ENCODE measurements around the gene ZNF473. TPM values are rescaled to one million over a fixed set of nuclear protein-coding genes. Genes with fewer than 3 reads are reported as not detected.
A peak's percentile ranks its signal among the peaks of the same experiment; 100 is the strongest.
"Not testable (repeated sequence)": the region's sequence is repeated elsewhere in the genome, so short reads cannot be mapped to it uniquely, and the experiment has no call there.

The ZNF473 gene
- total RNA-seq, 1 donor from 2014 or later: 3.6 TPM

DNA sequence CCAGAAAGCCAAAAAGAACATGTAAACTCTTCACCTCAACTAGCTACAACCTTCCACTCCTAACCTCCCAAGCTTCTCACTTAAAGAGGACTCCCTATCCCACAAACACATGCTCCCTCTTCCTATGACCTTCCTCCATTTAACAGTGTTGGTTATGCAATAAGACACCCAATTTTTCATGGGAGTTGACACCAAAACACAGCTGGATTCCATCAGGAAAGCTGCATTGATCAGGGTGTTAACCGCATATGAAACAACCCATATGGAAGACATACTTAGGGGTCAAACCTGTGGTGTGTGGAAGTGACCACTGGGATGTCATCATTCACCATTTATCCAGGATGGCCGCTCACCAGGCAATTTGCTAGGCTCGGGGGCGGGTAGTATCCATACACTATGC is 21.9 kb downstream of the ZNF473 start:
- no peak for DNase-seq (ENCODE audit: low read depth in 2 of 2)

DNA sequence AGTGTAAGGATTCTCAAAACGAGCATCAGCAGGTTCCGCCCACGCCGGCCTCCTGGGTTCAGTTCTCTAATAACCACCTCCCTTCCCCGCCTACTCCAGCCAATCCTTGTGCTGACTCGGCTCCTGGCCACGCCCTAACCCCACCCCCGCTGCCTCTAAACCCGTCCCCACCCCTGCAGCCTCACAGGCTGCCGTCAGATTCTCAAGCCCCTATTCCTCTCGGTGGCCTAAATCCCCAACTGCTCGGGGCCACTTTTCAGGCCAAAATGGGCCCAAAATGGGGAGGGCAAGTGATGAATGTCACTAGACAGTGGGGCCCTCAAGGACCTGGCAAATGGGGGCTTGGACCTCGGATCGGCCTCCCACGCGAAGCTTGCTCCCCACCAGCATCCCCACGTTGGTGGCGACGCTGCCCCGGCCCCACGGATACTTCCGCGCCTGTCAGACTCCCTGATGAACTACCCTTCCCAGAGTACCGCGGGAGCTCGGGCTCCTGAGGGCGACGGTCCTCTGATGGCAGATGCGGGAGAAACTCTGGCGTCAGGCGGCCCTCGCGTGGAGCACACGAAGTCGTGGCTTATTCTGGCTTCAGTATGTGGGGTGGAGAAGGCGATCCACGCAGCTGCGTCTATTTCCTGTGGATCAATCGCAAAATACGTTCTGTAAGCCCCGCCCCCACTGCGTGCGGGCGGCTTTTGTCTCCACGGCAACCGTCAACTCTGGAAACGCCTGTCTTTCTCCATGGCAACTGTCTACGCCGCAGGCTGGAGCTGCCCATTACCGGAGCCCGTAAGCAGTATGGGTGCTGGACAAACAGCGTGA is 24.8 kb downstream of the ZNF473 start:
- DNase-seq (ENCODE audit: low read depth in 2 of 2): peak; percentile 43 to 67

- DNase-seq (ENCODE audit: low read depth in 2 of 2): not testable (repeated sequence)
Measured at GRCh38 chr19:50051228-50051895, 25.6 kb downstream of the ZNF473 start.

- DNase-seq (ENCODE audit: low read depth in 2 of 2): no peak
Measured at GRCh38 chr19:50051964-50052363, 26.2 kb downstream of the ZNF473 start.

- DNase-seq (ENCODE audit: low read depth in 2 of 2): no peak
Measured at GRCh38 chr19:50053119-50053518, 27.3 kb downstream of the ZNF473 start.

DNA sequence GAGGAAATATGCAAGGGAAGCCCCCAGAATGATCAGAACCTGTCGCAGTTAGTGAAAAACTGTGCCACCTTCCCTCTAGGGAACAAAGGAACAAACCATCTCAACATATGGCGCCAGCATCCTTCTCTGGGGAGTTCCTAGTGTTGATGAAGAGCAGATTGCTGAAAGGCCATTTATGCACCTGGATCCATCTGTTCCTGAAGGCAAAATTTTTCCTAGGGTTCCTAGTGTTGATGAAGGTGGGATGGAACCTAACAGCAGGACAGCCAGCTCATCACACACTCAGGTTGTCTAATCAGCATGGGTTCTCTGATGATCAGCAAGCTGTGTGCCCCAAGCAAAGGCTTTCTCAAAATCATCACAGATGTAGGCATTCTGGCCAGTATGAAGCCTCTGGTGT is 32.6 kb downstream of the ZNF473 start:
- no peak for DNase-seq (ENCODE audit: low read depth in 2 of 2)

DNA sequence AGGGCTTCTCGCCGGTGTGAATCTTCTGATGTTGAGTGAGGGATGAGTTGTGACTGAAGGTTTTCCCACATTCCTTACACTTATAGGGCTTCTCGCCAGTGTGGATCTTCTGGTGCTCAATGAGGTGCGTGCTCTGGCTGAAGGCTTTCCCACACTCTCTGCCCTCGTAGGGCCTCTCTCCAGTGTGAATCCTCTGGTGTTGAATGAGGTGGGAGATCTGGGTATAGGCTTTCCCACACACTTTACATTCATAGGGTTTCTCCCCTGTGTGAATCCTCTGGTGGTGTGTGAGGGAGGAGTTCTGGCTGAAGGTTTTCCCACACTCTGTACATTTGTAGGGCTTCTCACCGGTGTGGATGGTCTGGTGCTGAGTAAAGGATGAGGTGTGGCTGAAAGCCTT is 33.2 kb downstream of the ZNF473 start:
- no peak for DNase-seq (ENCODE audit: low read depth in 2 of 2)

- no peak for DNase-seq (ENCODE audit: low read depth in 2 of 2)
Measured at GRCh38 chr19:50060107-50060506, 34.3 kb downstream of the ZNF473 start.

DNA sequence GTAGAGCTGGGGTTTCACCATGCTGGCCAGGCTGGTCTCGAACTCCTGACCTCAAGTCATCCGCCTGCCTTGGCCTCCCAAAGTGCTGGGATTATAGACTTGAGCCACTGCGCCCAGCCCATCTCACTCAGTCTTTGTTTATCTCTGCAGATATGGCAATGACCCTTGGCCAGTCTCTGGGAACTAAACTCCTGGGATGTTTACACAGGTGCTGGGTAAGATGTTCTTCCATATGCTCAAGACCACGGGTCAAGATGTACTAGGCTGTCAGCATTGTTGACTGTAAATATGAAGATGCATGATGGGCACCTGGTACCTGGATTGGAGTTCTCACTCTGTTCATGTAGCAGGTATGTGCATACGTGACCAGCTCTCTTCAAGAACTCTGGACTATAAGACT is 35.8 kb downstream of the ZNF473 start:
- no peak for DNase-seq (ENCODE audit: low read depth in 2 of 2)

DNA sequence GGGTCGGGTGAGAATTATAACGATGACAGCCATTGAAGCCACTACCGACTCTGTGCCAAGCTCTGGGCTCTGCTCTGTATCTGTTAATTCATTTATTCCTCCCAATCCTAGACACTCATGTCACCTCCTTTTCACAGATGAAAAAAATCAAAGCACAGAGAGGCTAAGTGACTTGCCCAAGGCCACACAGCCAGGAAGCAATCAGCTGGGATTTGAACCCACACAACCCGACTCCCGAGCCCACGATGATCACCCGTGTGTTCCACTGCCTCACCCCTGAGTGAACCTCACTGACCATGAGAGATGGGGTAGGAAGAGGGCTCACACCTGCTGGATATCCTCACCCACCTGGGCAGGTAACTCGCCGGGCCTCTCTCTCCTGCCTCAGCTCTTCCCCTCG is 40.1 kb downstream of the ZNF473 start:
- no peak for DNase-seq (ENCODE audit: low read depth in 2 of 2)

DNA sequence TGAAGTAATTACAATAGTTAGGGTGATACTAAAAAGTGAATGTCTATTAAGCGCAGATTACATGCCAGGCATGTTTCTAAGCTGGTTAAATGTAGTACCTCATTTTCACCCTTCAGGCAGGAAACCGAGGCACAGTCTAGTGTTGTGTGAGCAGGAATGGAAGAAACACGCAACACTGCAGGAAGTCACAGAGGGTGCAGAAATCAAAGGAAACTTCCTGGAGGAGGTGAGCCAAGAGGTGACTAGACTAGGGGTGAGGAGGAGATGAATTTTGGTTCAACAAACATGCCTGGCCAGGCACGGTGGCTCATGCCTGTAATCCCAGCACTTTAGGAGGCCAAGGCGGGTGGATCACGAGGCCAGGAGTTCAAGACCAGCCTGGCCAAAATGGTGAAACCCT is 41.8 kb downstream of the ZNF473 start:
- DNase-seq (ENCODE audit: low read depth in 2 of 2): no peak

DNA sequence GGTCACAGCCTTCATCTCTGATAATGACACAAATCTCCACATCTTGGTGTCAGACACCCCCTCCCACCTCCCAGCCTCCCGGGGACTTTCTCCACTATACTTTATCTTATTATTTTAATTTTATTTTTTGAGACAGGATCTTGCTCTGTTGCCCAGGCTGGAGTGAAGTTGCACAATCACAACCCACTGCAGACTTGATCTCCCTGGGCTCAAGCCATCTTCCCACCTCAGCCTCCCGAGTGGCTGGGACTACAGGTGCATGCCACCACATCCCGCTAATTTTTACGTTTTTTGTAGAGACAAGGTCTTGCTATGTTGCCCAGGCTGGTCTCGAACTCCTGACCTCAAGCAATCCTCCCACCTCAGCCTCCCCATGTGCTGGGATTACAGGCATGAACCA is 42.6 kb downstream of the ZNF473 start:
- not testable (repeated sequence) for DNase-seq (ENCODE audit: low read depth in 2 of 2)

DNA sequence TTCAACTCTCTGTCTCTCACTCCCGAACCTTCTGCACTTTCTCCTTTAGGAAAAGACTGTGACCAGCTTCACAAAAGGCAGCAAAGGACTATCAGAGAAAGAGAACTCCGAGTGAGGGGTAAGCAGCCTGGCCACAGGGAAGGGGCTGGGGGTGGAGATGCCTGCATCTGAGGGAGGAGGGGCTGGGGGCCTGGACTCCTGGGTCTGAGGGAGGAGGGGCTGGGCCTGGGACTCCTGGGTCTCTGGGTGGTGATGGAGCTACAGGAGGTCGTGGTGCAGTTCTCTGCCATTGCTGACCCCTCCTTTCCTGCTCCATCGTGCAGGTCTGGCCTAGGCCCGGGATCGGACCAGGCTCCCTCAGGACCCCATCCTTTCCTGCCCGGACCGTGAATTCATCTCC is 49.3 kb downstream of the ZNF473 start:
- not testable (repeated sequence) for DNase-seq (ENCODE audit: low read depth in 2 of 2)

- DNase-seq (ENCODE audit: low read depth in 2 of 2): not testable (repeated sequence)
Measured at GRCh38 chr19:50075644-50076372, 50.0 kb downstream of the ZNF473 start.

GRCh38 chr19:50076581-50077355 is 51.0 kb downstream of the ZNF473 start:
- not testable (repeated sequence) for DNase-seq (ENCODE audit: low read depth in 2 of 2)

DNA sequence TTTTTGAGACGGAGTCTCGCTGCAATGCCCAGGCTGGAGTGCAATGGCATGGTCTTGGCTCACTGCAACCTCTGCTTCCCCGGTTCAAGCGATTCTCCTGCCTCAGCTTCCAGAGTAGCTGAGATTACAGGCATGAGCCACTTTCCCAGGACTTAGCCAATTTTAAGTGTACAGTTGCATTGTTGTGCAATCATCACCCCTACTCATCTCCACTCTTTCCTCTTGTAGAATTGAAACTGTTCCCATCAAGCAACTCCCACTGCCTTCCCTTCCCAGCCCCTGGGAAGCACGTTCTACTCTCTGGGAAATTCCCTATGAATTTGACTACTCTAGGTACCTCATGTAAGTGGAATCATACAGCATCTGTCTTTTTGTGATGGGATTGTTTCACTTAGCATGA is 53.2 kb downstream of the ZNF473 start:
- not testable (repeated sequence) for DNase-seq (ENCODE audit: low read depth in 2 of 2)

GRCh38 chr19:50084440-50084839 is 58.6 kb downstream of the ZNF473 start:
- not testable (repeated sequence) for DNase-seq (ENCODE audit: low read depth in 2 of 2)

GRCh38 chr19:50087153-50087552 is 61.3 kb downstream of the ZNF473 start:
- DNase-seq (ENCODE audit: low read depth in 2 of 2): not testable (repeated sequence)

GRCh38 chr19:50090706-50091105 is 64.9 kb downstream of the ZNF473 start:
- not testable (repeated sequence) for DNase-seq (ENCODE audit: low read depth in 2 of 2)

DNA sequence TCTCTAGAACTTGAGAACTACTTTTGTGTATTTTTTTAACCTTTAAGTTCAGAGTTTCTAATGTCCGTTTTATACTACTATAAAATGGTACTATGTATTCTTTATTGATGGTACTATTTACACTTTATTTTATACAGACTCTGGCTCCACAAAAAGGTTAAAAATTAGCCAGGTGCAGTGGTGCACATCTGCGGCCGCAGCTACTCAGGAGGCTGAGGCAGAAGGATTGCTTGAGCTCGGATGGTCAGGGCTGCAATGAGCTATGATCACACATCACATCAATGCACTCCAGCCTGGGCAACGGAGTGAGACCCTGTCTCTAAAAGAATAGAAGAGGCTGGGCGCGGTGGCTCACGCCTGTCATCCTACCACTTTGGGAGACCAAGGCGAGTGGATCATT is 66.0 kb downstream of the ZNF473 start:
- DNase-seq (ENCODE audit: low read depth in 2 of 2): not testable (repeated sequence)

- DNase-seq (ENCODE audit: low read depth in 2 of 2): not testable (repeated sequence)
Measured at GRCh38 chr19:50092597-50092996, 66.8 kb downstream of the ZNF473 start.

Data from dermis microvascular lymphatic vessel endothelial cell (primary cell).